PC-9 (cell line): Measurements from ENCODE around the gene NANOS1. TPM values are rescaled to one million over a fixed set of nuclear protein-coding genes. Genes with fewer than 3 reads are reported as not detected.

ENCODE experiments used
- BruUV-seq: library from RNA; stranded (reverse); fragments of 400-500 nt; replicated peaks from 2 replicates; lab custom pipeline; 2021; lab: Mats Ljungman, UMichigan
- CTCF ChIA-PET: fragments of 300-600 bp; sonication (Branson Sonifier 250); formaldehyde crosslinking; loops from one replicate; lab custom pipeline; 2022; ENCODE audit warnings: antibody characterized with exemption; lab: Charles Lee
- POLR2A ChIA-PET: fragments of 300-600 bp; sonication (Branson Sonifier 250); formaldehyde crosslinking; loops from one replicate; lab custom pipeline; 2022; ENCODE audit warnings: antibody characterized with exemption; ENCODE audit not compliant: unreplicated experiment; lab: Charles Lee
- DNase-seq, 2 experiments: peaks; one replicate each; pipeline versions ENCODE4 v3.0.0 to v3.0.0-alpha.2; 2015 to 2022; ENCODE audit warnings: mixed read lengths in 1 of 2
- H2AFZ ChIP-seq: fragments of 200-600 bp; sonication (generic); 2 replicates; pipeline ENCODE4 v1.8.1; 2017; ENCODE audit warnings: antibody characterized with exemption
- H3F3A ChIP-seq: fragments of 200-600 bp; sonication (generic); 2 replicates; pipeline ENCODE4 v1.8.1; 2017; ENCODE audit warnings: antibody characterized with exemption, mild to moderate bottlenecking, low read depth; ENCODE audit not compliant: insufficient read depth
- H3K27ac ChIP-seq: fragments of 200-600 bp; sonication (generic); 2 replicates; pipeline ENCODE4 v1.6.1; 2016; ENCODE audit warnings: mixed run types
- H3K27me3 ChIP-seq: fragments of 200-600 bp; sonication (generic); 2 replicates; pipeline ENCODE4 v1.6.1; 2016; ENCODE audit warnings: low read depth, mixed run types; ENCODE audit not compliant: insufficient read depth
- H3K36me3 ChIP-seq: fragments of 200-600 bp; sonication (generic); 2 replicates; pipeline ENCODE4 v1.6.1; 2016; ENCODE audit warnings: low read depth, mixed run types
- H3K4me1 ChIP-seq: fragments of 200-600 bp; sonication (generic); replicated peaks from 2 replicates; pipeline ENCODE4 v1.6.1; 2016; ENCODE audit warnings: mixed run types; ENCODE audit not compliant: insufficient read depth
- H3K4me2 ChIP-seq: fragments of 200-600 bp; sonication (generic); 2 replicates; pipeline ENCODE4 v1.6.1; 2017; ENCODE audit warnings: mixed run types
- H3K4me3 ChIP-seq: fragments of 200-600 bp; sonication (generic); 2 replicates; pipeline ENCODE4 v1.6.1; 2016; ENCODE audit warnings: mixed run types
- H3K79me2 ChIP-seq: fragments of 200-600 bp; sonication (generic); 2 replicates; pipeline ENCODE4 v1.6.1; 2017; ENCODE audit warnings: low read depth, mixed run types
- H3K9me2 ChIP-seq: fragments of 200-600 bp; sonication (generic); 2 replicates; pipeline ENCODE4 v1.8.1; 2017; ENCODE audit warnings: mild to moderate bottlenecking; ENCODE audit not compliant: insufficient read depth
- H3K9me3 ChIP-seq: fragments of 200-600 bp; sonication (generic); 2 replicates; pipeline ENCODE4 v1.8.1; 2016; ENCODE audit warnings: low read depth; ENCODE audit not compliant: insufficient read depth
- H4K20me1 ChIP-seq: fragments of 200-600 bp; sonication (generic); 2 replicates; pipeline ENCODE4 v1.8.1; 2017; ENCODE audit not compliant: insufficient read depth
- CTCF ChIP-seq: fragments of 200-600 bp; sonication (generic); conservative IDR thresholded peaks from 2 replicates; pipeline ENCODE4 v1.6.1; 2017; ENCODE audit warnings: mixed run types, antibody characterized with exemption, mild to moderate bottlenecking, moderate library complexity
- EZH2 ChIP-seq: fragments of 200-600 bp; sonication (generic); IDR thresholded peaks from 2 replicates; pipeline ENCODE4 v1.8.0; 2017; ENCODE audit warnings: antibody characterized with exemption, low read depth
- intact Hi-C: fragments of 100-400 bp; cut with micrococcal nuclease; formaldehyde crosslinking; loops from one replicate; pipeline ENCODE4 v1.10.0; 2022; ENCODE audit not compliant: unreplicated experiment
- total RNA-seq: library from RNA; stranded (reverse); gene quantifications from 2 replicates; pipeline ENCODE4 v1.2.3, GENCODE V29; 2021

The NANOS1 gene
- total RNA-seq, 1 experiment from 2014 or later, result 7.2 TPM

GRCh38 chr10:119028900-119029612, 458 bp upstream of the NANOS1 start:
- Histone ChIP-seq H3K4me1 (peaks cover 46% of the 10 kb centered on the region), H3F3A (peaks cover 31% of the 10 kb centered on the region; the same call in 1 of the 2 replicates), H3K27me3 (no peaks in the 10 kb centered on the region), H3K27ac (no peak overlapping the region), H3K36me3 (peaks cover 5% of the 10 kb centered on the region; the same call in 1 of the 2 replicates), H3K9me2 (no peaks in the 10 kb centered on the region), H3K9me3 (no peaks in the 10 kb centered on the region), H3K79me2 (peaks cover 27% of the 10 kb centered on the region), H3K4me2 (peak overlapping the region; percentile 55; the same call in 1 of the 2 replicates), H4K20me1 (peaks cover 18% of the 10 kb centered on the region), H3K4me3 (peak overlapping the region; percentile 26; the same call in 1 of the 2 replicates), H2AFZ (no peak overlapping the region)
- CTCF ChIA-PET, result no interaction called here
- peak; percentile 58 to 79 for DNase-seq
- TF ChIP-seq CTCF, result no peak; the same call in 1 of the 2 replicates
- no peak for TF ChIP-seq EZH2
- intact Hi-C loops, result loop anchor here (5.0 kb wide), 2 partner anchors 232 to 272 kb away; no protein-coding TSS in a partner anchor
- POLR2A ChIA-PET, result interaction anchor here (0.5 to 0.7 kb wide), 2 partner anchors 28 to 437 kb away, joined by 5 to 41 read pairs; no protein-coding TSS in a partner anchor
- no TSS peak for BruUV-seq

- H4K20me1 ChIP-seq, result peaks cover 22% of the 10 kb centered on the region
- H3K9me2 ChIP-seq, result no peaks in the 10 kb centered on the region
- no peaks in the 10 kb centered on the region for H3K9me3 ChIP-seq
- no peak overlapping the region for H3K27ac ChIP-seq
- intact Hi-C loops, result loop anchor here (5.0 kb wide), 1 partner anchor 463 kb away; no protein-coding TSS in a partner anchor
- H3K79me2 ChIP-seq, result peaks cover 33% of the 10 kb centered on the region
- H3K27me3 ChIP-seq, result no peaks in the 10 kb centered on the region
- peaks cover 31% of the 10 kb centered on the region for H3K4me1 ChIP-seq
- TF ChIP-seq EZH2 (no peak), CTCF (no peak)
- POLR2A ChIA-PET, result interaction anchor here (0.6 to 0.7 kb wide), 3 partner anchors 43 to 446 kb away, joined by 4 to 5 read pairs (median 4); no protein-coding TSS in a partner anchor
- peak overlapping the region; percentile 87 for H3K4me2 ChIP-seq
- no peak overlapping the region for H2AFZ ChIP-seq
- peak overlapping the region; percentile 69 for H3K4me3 ChIP-seq
- H3K36me3 ChIP-seq, result peaks cover 5% of the 10 kb centered on the region; the same call in 1 of the 2 replicates
- BruUV-seq, result TSS peak; percentile 32
- H3F3A ChIP-seq, result peaks cover 38% of the 10 kb centered on the region; the same call in 1 of the 2 replicates
- CTCF ChIA-PET, result no interaction called here
- peak; percentile 34 to 40 for DNase-seq
These were observed 1.1 kb downstream of the NANOS1 start for GRCh38 chr10:119030421-119031250.

- Histone ChIP-seq H3K27ac (0 out of 2 replicates have a peak overlapping the region, but pooled peaks have one; percentile 19), H3F3A (peaks cover 36% of the 10 kb centered on the region; the same call in 1 of the 2 replicates), H3K79me2 (peaks cover 33% of the 10 kb centered on the region), H2AFZ (no peak overlapping the region), H3K9me2 (no peaks in the 10 kb centered on the region), H3K9me3 (no peaks in the 10 kb centered on the region), H3K4me1 (peaks cover 21% of the 10 kb centered on the region), H3K36me3 (peaks cover 5% of the 10 kb centered on the region; the same call in 1 of the 2 replicates), H3K4me2 (peak overlapping the region; percentile 87), H3K27me3 (no peaks in the 10 kb centered on the region), H4K20me1 (peaks cover 22% of the 10 kb centered on the region), H3K4me3 (peak overlapping the region; percentile 69)
- POLR2A ChIA-PET, result interaction anchor here (0.6 to 0.7 kb wide), 2 partner anchors 276 to 651 kb away, joined by 3 to 5 read pairs; no protein-coding TSS in a partner anchor
- DNase-seq, result no peak
- CTCF ChIA-PET, result interaction anchor here (0.7 kb wide), 1 partner anchor 133 kb away, joined by 3 read pairs; no protein-coding TSS in a partner anchor
- intact Hi-C loops, result loop anchor here (5.0 kb wide), 1 partner anchor 464 kb away; no protein-coding TSS in a partner anchor
- no TSS peak for BruUV-seq
- no peak for TF ChIP-seq EZH2
- TF ChIP-seq CTCF, result no peak
These were observed 2.1 kb downstream of the NANOS1 start for GRCh38 chr10:119031496-119032059.
